ENCODE results near the gene PANK3.

The PANK3 gene

GRCh38 chr5:168613396-168613795 is 34.2 kb upstream of the PANK3 start:
- TF ChIP-seq CTCF (IDR thresholded peaks at IDR 0.05; ENCODE audit: low read depth, low read length) (no peak), MYC (IDR thresholded peaks at IDR 0.05; ENCODE audit: low read depth, low read length) (no peak), POLR2A (IDR thresholded peaks at IDR 0.05; ENCODE audit: extremely low read depth, insufficient read length) (no peak)
- TF ChIP-seq, protein P1, sequence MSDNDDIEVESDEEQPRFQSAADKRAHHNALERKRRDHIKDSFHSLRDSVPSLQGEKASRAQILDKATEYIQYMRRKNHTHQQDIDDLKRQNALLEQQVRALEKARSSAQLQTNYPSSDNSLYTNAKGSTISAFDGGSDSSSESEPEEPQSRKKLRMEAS (IDR thresholded peaks at IDR 0.05; ENCODE audit: low read depth, low read length): no peak
- no peak for DNase-seq (ENCODE audit: low read depth)
- H3K4me3 ChIP-seq (ENCODE audit: low read depth, low read length): no peak overlapping the region

DNA sequence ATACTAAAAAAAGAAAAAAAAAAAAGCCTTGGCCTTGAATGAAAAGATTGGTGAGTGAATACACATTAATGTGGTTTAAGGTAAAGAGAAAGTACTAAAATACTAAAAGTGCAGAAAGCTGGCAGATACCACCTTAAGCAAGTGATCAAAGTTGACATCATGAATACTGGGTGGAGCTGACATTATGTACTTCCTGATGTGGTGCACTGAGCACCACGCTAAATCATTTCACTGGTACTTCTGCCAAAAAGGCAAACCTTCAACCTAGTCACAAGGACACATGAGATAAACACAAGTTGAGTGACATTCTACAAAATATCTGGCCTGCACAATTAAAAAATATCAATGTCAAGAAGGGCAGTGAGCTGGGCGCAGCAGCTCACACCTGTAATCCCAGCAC is 33.8 kb upstream of the PANK3 start:
- TF ChIP-seq, protein P1 (IDR thresholded peaks at IDR 0.05; ENCODE audit: low read depth, low read length): no peak
- TF ChIP-seq CTCF (IDR thresholded peaks at IDR 0.05; ENCODE audit: low read depth, low read length) (no peak), MYC (IDR thresholded peaks at IDR 0.05; ENCODE audit: low read depth, low read length) (no peak), POLR2A (IDR thresholded peaks at IDR 0.05; ENCODE audit: extremely low read depth, insufficient read length) (no peak)
- DNase-seq (ENCODE audit: low read depth): no peak
- H3K4me3 ChIP-seq (ENCODE audit: low read depth, low read length): no peak overlapping the region

DNA sequence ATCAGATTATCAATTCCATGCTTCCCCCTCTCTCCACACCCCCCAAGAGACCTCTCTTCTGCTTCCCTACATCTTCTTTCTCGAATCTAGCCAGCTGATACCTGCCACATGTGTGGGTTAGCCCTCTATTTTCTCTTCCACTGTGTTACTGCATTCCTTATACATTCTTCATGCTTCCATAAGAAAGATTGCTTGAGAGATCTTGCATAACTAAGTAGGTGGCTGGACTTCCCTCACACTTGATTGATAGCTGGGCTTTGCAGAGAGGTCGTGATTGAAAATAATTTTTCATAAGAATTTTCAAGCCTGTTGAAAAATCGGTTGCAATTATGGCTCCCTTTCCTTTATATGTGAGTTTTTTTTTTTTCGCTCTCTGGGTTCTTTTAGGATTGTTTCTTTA is 33.0 kb upstream of the PANK3 start:
- no peak overlapping the region for H3K4me3 ChIP-seq (ENCODE audit: low read depth, low read length)
- TF ChIP-seq MYC (IDR thresholded peaks at IDR 0.05; ENCODE audit: low read depth, low read length) (no peak), CTCF (IDR thresholded peaks at IDR 0.05; ENCODE audit: low read depth, low read length) (no peak), POLR2A (IDR thresholded peaks at IDR 0.05; ENCODE audit: extremely low read depth, insufficient read length) (no peak)
- TF ChIP-seq, protein P1 (IDR thresholded peaks at IDR 0.05; ENCODE audit: low read depth, low read length): no peak

GRCh38 chr5:168611165-168611564 is 32.0 kb upstream of the PANK3 start:
- H3K4me3 ChIP-seq (ENCODE audit: low read depth, low read length): no peak overlapping the region
- DNase-seq (ENCODE audit: low read depth): no peak
- TF ChIP-seq, protein P1 (IDR thresholded peaks at IDR 0.05; ENCODE audit: low read depth, low read length): no peak
- TF ChIP-seq MYC (IDR thresholded peaks at IDR 0.05; ENCODE audit: low read depth, low read length) (no peak), CTCF (IDR thresholded peaks at IDR 0.05; ENCODE audit: low read depth, low read length) (no peak), POLR2A (IDR thresholded peaks at IDR 0.05; ENCODE audit: extremely low read depth, insufficient read length) (no peak)

More for the DNA sequence above, 33.0 kb upstream of the PANK3 start:
- DNase-seq (ENCODE audit: low read depth): no peak

DNA sequence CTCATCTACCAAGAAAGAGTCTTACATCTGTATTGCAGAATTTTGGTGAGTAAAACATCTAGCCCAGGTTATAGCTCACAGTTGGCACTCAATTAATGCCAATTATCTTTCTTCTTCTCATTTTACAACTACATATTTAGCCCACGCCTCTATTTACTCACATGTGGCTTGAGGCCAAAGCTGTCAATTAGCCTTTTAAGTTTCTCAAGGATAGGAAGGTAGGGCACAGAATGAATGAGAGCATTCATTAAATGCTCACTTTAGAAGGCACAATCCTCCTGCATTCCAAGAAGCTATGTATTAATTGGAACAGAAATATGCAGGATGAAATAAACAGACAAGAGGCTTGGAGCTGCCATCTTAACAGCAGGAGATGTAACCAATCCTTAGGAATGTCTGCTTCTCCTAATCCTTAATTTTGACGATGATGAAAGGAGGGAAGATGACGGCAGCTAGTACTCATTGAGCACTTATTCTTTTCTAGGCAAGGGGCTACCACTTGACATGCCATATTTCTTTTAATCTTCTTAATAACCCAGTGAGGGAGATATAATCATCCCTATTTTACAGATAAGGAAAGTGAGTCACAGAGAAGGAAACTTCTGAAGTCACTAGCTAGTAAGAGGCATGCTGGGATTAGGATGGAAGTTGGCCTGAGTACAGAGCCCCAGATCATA is 30.8 kb upstream of the PANK3 start:
- DNase-seq (ENCODE audit: low read depth): no peak
- H3K4me3 ChIP-seq (ENCODE audit: low read depth, low read length): no peak overlapping the region
- TF ChIP-seq, protein P1 (IDR thresholded peaks at IDR 0.05; ENCODE audit: low read depth, low read length): no peak
- no peak for TF ChIP-seq MYC (IDR thresholded peaks at IDR 0.05; ENCODE audit: low read depth, low read length)
- no peak for TF ChIP-seq POLR2A (IDR thresholded peaks at IDR 0.05; ENCODE audit: extremely low read depth, insufficient read length)
- no peak for TF ChIP-seq CTCF (IDR thresholded peaks at IDR 0.05; ENCODE audit: low read depth, low read length)

All from NB4 (cell line).